Stimulated activated CD4-positive, alpha-beta T cell treated with anti-CD3 and anti-CD28 coated beads, TNF-alpha, amount 100 ng/mL, for 4 hours (primary cell): ENCODE results near the gene NBEA.
"Not testable (repeated sequence)": the region's sequence is repeated elsewhere in the genome, so short reads cannot be mapped to it uniquely, and the experiment has no call there.

Experiments
- DNase-seq, 3 experiments: peaks; one replicate each; pipeline ENCODE4 v3.0.0-alpha.2; 2020; ENCODE audit warnings: low read depth in 3 of 3

The NBEA gene

DNA sequence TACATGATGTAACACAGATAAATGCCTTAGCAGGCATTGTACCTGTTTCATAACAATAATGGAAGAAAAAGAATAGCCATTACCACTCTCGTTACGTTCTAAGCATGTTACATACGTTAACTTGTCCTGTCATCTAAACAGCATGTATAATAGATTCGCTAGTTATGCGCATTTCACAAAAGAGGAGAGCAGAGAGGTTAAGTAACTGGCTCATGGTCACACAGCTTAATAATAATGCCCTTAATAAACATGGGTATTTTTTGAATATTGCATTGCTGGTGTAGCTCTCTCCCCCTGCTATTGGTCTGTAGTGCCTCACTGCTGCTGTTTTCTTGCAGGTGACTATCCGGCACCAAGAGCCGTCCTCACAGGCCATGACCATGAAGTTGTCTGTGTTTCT is 722.7 kb downstream of the NBEA start:
- no peak for DNase-seq

DNA sequence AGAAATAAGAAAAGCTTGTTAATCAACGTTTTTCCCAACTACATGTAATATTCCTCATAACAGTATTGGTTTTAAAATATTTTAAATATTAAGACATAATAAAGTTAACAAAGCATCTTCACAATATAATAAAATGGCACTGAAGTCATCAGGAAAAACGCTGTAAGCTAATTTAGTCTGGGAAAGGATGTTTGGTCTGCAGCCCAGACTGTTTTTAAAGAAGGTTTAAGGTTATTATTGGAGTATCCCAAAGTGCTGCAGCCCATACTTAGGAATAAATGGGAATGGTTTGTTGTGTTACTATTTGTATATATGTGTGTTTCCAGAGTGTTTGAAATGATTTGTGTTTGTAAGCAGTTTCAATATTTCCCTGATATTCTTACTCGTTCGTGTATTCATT is 727.3 kb downstream of the NBEA start:
- DNase-seq = no peak

DNA sequence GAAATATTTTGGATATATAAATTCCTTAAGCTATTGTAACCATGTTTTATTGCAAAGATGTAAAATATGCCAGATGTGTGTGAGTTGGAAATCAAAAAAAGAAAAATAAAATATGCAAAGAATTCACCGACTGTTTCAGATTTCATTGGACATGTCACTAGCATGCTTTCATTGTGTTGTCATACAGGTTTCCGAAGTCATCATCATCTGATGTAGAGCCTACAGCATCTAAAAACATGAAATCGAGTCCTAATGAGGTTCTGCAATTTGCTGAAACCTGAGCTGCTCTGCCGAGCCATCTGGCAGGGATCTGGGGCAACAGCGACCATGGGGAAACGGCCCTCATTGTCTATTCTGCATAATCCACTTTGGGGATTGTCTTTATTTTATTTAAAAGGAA is 730.5 kb downstream of the NBEA start:
- no peak for DNase-seq

DNA sequence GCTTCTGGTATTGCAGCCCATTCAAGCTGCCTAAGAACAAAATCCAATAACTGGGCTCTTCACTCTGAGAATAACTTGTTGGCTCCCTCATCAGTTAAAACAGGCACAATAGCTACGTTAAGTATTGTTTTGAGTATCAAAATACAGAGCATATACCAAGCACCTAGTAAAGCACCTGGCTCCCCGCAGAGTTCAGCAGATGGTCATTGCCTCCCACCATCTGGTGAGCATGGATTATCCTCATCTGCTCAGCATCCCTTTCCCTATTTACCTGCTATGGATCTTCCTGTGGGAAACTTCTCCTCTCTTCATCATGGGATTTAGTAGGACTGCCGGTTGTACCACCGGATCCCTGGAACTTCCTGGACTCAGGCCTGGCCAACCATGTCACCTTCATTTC is 733.6 kb downstream of the NBEA start:
- no peak for DNase-seq

GRCh38 chr13:35677863-35678262 is 735.8 kb downstream of the NBEA start:
- not testable (repeated sequence) for DNase-seq

DNA sequence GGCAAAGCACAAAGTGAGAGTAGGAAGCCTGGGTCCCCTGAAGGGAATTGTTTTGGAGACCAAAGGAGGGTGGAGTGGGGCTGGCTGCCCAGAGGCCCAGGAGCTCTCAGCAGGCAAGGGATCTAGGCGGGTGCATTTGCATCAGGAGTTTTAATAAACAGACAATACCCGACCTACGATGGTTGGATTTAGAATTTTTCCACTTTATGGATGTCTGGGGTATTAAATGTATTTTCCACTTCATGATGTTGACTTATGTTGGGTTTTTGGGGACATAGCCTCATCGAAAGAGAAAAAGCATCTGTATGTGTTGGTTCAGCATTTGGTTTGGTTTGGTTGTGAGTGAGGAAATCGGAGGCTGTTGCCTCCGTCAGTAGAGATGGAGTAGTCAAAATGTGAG is 739.6 kb downstream of the NBEA start:
- no peak for DNase-seq

DNA sequence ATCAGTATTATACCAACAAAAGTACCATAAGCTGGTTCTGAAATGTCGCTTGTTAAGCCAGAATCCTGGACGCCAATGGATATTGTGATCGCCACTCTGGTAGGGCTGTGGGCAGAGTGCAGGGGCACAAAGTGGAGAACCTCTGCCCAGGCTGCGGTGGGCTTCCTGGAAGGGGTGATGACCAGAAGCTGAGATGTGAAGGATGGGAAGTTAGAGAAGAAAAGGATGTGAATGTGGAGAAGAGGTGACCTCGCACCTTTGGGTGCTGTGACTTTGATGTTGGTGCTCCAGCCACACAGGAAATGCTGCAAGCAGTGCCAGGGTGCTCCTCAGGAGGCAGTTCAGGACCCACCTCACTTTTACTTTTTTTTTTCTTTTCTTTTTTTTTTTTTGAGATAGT is 742.4 kb downstream of the NBEA start:
- no peak for DNase-seq

DNA sequence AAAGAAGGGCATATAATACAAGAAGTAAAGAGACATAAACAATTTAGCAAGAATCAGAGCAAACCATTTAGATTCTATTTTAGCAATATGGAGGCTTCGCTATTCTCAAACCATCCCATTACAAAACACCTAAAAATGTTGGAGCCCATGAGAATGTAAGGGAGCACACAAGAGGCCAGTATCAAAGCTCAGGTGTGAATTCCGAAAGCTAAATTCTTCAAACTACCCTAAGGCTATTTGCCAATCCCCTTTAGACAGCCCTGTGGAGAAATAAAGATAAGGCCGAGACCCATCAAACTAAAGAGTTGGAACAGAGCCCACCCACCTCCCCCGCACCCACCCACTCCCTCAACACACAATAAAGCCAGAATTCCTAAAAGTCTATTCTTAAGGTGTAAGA is 745.3 kb downstream of the NBEA start:
- DNase-seq = no peak

DNA sequence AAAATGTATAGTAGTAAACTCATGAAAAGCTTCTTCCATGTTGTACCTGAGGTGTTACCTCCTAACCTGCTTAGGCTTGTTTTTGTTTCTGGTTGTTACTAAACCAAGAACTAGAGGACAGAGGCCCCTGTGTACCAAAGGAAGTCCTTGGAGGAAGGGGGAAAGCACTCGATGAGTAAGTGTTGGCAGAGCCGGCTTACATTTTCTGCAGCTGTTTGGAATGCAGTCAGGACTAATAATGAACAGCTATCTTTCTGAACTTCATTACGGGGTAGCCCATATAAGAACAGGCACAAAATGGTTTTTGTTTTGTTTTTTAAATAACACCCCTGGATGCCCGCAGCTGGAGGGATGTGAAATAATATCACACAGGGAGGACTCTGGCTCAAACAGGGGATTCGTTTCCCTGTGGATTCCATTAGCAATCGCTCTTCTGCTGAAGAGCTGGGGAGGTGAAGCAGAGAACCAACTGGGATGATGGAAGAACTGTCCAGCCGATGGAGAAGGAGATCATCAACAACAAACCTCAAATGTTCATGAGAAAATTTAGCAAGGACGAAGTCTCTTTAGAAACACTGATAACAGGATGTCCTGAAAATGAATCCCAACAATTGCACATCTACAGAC is 748.6 kb downstream of the NBEA start:
- no peak for DNase-seq

DNA sequence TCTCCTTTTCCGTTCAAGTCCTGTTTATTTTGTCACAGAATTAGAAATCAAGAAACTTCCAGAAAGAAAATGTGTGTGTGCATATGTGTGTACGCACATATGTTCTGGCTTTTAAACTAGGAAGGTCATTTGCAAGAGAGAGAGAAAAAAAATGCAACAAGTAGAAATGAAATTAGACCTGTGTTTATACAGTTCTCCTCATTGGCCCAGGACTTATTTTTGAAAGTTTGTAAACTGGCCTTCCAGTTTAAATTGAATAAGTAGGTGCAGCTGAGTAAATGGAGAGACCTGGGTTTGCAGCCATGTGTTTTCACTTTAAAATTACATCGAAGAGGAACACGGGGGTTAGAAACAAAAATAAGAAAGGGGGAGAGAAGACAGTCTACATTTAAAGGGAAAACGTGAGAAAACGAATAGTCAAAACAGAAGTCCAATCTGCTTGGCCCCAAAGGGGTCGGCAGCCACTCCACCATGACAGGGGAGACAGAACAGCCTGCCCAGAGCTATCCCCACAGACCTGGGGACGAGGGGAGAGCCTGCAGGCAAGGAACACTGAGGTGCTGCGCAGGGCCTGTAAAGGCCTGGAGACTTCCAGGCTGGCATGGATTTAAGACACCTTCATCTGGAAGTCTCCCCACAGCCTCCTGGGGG is 751.2 kb downstream of the NBEA start:
- no peak for DNase-seq

DNA sequence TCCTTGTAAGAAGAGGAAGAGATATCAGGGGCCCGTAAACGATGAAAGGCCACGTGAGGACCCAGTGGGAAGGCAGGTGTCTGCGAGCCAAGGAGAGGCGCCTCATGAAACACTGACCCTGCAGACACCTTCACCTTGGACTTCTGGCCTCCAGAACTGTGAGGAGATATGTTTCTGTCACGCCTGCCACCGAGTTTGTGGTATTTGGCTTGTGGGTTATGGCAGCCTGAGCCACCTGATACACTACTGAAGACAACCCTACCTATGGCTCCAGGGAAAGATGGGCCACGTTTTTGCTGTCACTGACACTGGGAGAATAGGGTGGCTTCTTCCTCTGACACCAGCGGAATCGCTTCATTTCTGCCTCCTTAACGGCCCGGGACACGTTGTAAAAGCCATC is 752.0 kb downstream of the NBEA start:
- no peak for DNase-seq

DNA sequence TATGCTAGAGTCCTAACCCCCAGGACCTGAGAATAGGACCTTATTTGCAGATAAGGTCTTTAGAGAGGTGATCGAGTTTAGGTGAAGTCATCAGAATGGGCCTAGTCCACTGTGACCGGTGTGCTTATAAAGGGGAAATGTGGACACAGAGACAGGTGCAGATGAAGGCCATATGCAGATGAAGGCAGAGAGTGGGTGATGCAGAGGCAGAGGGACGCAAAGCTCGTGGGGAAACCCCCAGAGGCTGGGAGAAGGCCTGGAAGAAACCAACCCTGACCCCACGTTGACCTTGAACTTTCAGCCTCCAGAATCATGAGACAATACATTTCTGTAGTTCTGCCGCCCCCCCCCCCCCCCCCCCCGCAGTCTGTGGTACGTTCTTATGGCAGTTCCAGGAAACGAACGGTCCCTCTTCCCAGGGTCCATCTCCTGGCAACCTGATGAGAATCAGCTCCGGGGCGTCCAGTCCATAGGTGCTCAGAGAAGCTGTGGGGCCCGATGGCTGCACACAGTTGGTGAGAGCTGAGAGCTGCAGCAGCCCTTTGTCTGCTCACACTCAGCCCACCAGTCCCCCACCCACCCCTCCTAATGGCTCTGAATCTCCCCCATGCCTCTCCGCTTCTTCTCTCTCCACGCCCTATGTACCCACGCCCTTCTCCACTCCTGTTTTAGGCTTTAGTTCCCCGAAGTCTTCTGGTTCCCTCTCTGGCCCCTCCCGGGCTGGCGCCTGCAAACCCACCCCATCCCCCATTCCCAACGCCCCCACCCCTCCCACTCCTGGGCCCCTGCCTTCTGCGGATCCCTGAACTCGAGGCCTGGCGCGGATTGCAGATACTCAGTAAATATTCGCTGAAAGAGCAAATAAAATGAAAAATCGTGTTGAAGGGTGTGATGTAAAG is 752.7 kb downstream of the NBEA start:
- no peak for DNase-seq

- DNase-seq = no peak
Observed at GRCh38 chr13:35695448-35695770, 753.3 kb downstream of the NBEA start.

GRCh38 chr13:35697186-35697730 is 755.2 kb downstream of the NBEA start:
- no peak for DNase-seq

DNA sequence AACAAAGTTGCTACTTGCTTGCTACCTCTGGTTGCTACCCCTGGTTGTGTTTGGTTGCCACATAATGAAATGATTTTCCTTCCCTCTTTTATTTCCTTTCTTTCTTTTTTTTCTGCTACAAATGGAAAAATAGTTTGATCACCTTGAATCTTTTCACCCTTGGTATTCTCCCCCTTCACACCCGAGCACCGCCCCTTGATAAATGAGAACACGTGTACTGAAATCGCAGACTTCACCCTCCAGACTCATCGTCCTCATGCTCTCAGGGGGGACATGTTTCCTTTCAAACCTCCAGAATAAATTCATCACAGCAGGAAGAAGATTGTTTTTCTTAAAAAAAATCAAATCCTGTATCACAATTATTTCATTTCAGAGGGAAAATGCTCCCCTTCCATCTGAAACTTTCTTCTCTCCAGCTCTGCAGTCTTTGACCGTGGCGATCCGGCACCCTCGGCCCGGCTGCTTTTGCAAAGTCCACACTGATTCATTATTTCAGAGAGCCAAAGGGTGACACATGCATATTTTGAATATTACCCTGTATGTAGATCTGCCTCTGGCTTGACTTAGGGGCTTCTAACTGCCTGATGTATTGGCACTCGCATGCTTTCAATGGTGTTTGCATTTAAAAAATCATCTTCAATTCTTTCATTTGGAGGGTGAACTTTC is 757.0 kb downstream of the NBEA start:
- no peak for DNase-seq

GRCh38 chr13:35699825-35700510 is 757.9 kb downstream of the NBEA start:
- DNase-seq = no peak

DNA sequence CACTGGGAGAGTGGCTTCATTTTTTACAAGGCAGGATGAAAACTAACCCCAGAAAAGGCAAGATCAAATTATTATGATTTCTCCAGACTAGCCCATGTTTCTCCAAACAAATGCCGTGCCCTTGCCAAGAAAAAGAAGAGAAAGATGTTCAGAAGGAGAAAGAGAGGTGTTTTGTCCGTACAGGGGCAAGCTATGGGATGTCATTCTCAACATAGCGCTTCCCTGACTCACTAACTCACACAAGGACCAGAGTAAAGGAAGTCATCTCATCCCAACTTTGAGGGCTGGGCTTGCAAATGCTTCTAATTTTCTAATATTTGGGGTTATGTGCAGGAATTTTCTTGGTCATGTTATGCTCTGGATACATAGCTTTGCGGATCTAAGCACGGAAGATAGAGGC is 758.6 kb downstream of the NBEA start:
- no peak for DNase-seq

- no peak for DNase-seq
Observed at GRCh38 chr13:35702316-35702715, 760.2 kb downstream of the NBEA start.

DNA sequence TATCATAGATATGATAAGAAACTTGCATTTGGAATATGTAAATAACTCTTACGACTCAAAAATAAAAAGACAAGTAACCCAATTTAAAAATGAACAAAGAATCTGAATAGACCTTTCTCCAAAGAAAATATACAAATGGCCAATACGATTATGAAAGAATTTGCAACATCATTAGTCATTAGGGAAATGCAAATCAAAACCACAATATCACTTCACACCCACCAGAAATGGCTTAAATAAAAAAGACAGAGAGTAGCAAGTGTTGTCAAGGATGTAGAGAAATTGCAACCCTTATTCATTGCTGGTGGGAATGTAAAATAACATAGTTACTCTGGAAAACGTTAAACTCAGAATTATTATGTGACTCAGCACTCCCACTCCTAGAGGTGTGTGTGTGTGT is 761.0 kb downstream of the NBEA start:
- no peak for DNase-seq

GRCh38 chr13:35704331-35704730 is 762.3 kb downstream of the NBEA start:
- no peak for DNase-seq

DNA sequence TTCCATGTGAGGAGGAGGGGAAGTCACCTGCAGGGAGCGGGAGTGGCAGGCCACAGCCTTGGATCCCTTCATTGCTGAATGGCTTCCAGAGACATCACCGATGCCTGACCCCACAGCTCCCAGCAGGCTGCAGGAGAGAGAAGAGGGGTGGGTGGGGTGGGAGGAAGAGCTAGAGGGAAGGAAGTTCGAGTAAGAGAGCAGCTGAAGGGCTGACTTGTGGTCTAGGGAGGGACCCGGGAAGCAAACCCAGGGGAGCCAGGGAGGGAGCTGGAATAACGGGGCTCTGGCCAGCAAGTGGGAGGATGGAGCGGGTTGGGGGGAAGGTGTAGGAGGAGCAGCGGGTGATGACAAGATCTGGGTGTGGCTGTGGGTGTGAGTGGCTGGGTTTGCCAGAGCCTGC is 764.2 kb downstream of the NBEA start:
- no peak for DNase-seq

DNA sequence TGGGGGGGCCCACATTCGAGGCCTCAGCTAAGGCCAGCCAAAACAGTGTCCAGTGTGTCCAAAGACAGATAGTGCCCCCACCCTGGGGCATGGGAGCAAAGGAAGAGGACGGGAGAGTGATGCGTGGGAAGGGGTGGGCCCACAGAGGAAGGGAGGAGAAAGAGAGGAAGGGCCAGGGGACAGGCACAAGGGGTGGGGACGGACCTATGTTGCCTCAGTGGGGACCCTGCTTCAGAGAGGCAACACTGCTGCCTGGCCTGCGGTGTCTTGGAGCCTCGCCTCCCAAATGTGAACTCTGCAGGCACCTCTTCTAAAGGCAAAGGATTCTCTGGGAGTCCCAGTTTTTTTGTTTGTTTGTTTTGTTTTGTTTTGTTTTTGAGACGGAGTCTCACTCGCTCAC is 764.7 kb downstream of the NBEA start:
- no peak for DNase-seq
